KBM-7 (cell line): ENCODE results near the gene PNLIP.

Source experiments
- DNase-seq: peaks from one replicate; pipeline ENCODE4 v3.0.0-alpha.2; 2015
- in situ Hi-C: fragments of 300-500 bp; cut with MboI; formaldehyde crosslinking; loops from 2 replicates; pipeline ENCODE4 v1.14.3; 2020; ENCODE audit warnings: low sequenced_read_pairs, low pct_unique_long_range_greater_than_20kb, mixed read lengths

Gene PNLIP

DNA sequence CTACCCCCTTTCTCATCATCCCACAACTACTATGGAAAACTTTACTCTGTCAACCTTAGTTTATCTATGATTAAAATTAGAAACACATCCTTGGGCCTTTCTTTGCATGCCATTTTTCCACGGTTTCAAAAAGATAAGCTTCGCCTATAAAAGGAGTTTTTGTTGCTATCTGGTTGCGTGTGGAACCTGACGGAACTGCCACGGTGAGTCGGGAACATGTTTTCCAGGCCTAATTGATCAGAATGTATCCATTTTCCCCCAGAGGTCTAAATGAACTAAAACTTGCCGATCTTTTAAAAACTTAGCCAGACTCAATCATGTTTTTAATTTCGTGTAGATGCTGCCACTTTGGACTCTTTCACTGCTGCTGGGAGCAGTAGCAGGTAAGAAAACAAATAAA is at the start of gene PNLIP:
Gene PNLIP, plus strand, starts transcription at position 176 of the 400 bp plus-strand sequence. Its CDS starts 162 bp downstream, at position 338.
- in situ Hi-C loops: no loop called here
- no peak for DNase-seq

DNA sequence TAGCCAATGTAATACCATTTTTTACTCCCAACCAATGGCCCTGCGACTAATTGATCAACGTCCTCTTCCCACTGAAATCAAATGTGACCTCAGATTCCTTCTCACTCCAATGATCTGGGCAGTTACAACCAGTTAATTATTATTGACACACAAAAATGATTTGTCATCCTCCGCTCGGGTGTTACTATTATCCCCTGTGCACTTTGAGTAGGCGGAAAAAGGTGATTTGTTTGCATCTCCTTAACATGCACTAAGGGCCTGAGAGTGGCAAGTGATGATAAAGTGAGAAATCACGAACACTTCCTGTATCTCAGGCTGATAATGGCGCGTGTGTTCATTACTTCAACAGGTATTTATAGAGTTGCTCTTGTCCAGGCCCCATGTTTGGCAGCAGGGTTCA is 40.9 kb upstream of the PNLIP start:
- no peak for DNase-seq
- in situ Hi-C loops: no loop called here

- DNase-seq: no peak
- in situ Hi-C loops: no loop called here
Observed at GRCh38 chr10:116510565-116510964, 35.2 kb upstream of the PNLIP start.

DNA sequence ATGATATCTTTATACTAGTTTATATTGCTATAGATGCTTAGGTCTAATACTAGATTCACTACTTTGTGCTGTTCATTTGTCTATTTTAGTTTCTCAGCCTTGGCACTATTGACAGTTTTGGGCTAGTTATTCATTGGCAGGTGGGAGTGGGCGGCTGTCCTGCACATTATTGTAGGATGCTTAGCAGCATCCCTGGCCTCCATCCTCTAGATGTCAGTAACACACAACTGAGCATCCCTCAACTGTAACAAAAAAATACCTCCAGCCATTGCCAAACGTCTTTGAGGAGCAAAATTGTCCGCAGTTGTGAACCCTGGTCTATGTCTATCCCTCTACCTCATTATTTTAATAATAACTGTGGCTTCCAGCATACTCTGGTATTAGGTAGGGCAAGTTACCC is 34.4 kb upstream of the PNLIP start:
- in situ Hi-C loops: no loop called here
- DNase-seq: no peak

DNA sequence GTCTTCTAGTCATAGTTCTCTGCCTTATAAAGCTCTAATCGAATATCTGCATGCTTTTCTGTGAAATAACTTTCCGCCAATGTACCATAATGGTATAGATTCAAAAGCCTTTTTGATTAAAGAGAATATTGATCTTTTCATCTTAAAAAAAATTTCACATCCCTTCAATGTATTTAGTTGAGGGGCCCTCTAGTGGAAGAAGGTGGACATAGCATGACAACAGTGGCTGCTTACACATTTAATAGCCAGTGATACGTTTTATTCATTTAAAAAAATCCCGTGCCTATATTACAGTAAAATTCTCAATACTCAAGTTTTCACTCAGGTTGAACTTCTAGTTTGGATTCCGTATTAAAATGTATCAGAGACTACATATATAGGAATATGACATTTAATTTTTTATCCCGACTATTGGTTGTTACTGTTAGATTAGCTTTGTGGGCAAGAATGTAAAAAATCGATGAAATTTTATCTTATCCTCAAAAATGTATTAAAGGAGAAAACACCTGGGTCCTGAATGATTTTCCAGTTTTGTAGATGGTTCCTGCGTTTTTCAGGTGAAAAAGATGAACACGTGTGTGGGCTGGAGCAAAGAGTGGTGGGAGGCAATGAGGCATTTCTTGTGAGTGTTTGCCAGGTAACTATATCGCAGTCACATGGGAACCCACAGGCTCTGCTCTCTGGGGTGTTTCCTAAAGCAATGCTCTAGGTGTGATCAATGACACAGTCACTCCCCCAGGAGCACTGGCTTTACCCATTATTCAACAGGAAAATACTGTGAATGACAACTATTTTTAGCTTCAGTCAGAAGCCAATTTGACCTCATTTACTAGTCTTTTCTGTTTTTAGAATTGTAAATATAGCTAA is 24.1 kb upstream of the PNLIP start:
- peak; percentile 21 for DNase-seq
- in situ Hi-C loops: no loop called here

DNA sequence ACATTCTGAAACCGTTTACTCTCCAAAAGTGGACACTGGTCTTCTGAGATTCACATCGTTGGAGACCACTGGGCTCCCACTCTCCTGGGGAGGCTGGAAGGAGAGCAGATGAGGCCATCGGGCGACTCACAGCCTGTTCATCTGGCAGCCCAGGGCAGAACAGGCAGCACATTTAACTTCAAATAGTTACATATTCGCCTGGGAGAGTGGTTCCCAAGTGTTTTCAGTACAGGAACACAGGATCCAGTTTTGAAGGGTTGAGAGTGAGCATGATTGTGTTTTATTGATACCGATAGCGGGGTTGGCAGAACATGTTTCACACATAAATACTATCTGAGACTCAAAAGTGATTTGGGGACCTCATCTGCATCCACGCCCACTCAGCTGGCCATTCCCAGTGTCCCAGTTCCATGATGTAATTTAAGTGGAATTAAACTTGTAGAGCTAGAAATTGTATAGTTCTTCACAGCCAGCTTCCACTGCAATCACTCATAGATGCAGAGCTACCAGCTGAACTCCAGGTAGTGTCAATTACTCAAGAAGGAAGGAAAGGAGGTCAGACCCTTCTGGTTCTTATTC is 22.8 kb upstream of the PNLIP start:
- in situ Hi-C loops: no loop called here

GRCh38 chr10:116524736-116525135 is 21.0 kb upstream of the PNLIP start:
- no peak for DNase-seq
- in situ Hi-C loops: no loop called here

More for the DNA sequence above, 22.8 kb upstream of the PNLIP start:
- no peak for DNase-seq

GRCh38 chr10:116526219-116526618 is 19.5 kb upstream of the PNLIP start:
- DNase-seq: no peak
- in situ Hi-C loops: no loop called here

DNA sequence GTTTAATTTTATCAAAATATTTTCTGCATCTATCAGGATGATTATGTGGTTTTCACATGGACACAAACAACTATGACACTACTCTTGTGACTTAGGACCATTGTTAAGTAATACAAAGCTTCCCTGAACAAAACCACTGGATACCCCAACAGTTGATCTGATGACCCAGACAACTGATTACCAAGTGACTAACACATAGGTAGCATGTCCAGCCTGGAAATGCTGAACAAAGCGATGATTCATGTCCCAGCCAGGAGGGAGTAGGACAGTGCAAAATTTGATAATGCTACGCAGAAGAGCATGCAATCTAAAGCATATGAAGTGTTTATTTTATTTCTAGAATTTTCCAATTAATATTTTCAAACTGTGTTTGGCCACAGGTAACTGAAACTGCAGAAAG is 8.9 kb upstream of the PNLIP start:
- in situ Hi-C loops: no loop called here
- no peak for DNase-seq

- in situ Hi-C loops: no loop called here
- DNase-seq: no peak
Observed at GRCh38 chr10:116538456-116538855, 7.3 kb upstream of the PNLIP start.

DNA sequence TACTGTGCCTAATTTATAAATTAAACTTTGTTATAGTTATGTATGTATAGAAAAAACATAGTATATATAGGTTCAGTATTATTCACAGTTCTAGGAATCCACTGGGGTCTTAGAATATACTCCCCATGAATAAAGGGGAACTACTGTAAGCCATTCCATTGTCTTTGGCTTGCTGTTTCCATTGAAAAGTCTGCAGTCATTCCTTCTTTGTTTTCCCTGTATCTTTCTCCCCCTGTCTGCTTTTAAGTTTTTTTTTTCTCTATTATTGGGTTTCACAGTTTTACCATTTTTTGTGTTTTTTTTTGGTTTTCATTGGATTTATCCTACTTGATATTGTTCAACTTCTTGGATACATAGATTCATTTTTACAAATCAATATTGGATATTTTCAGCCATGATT is 6.7 kb upstream of the PNLIP start:
- in situ Hi-C loops: no loop called here

DNA sequence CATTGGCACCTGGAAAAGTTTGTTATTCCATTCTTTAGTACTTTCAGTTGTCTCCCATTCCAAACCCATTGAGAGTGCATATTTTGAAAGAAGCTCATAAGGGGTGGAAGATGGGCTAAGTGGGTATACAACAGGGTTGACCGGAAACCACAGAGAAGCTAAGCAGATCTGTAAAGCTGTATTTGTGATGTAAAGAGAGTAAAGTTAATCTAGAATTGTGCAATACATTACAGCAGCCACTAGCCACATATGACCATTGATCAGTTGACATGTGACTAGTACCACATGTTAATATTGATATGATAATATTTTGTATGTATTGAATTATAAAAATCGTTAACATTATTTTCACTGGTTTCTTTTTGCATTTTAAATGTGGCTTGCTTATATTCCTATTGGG is 4.9 kb upstream of the PNLIP start:
- DNase-seq: no peak
- in situ Hi-C loops: no loop called here

More for the DNA sequence above, 6.7 kb upstream of the PNLIP start:
- no peak for DNase-seq

DNA sequence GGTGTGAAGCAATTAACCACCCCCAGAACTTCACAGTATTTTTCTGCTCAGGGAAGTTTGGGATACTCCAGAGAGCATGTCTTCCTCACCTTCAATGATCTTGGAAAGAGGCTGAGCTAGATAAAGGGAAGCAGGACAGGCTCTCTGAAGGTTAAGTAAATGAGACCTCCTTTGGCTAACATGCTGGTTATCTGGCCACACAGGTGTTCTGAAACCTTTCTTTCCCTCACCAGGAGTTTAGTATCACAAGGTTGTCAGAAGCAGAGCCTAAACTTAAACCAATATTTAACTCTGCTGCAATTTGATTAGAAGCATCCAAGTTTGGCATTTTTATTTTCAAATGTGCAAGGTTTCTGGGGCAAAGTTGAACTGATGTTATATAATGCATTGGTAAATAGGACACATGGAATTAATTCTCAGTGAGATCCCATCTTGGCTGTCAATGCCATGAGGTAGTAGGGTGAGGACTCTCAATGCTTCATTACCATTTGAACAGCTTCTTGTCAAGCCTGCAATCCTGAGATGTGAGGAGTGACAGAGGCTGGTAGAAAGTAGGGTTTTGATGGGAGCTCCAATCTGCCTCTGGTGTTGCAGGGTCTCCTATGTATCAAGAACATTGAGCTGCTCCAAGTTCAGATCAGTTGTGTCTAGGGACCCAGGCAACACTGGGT is 3.6 kb upstream of the PNLIP start:
- no peak for DNase-seq
- in situ Hi-C loops: no loop called here

DNA sequence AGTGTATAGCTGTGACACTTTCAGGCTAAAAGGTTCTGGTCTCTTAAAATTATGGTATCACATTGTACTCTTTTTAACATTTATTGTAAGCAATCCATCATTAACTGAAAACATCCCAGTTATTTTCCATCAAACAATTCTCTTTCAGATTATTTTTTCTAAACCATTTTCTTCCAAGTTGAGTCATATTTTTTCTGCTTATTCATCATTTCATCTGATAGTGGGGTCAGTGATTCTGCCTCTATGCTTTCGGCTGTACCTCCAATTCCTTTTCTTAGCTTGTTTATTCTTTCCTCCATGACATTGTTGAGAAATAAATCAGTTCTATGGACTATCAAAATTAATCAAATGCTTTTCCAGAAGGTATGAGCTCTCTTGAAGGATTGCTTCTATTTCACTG is 609 bp upstream of the PNLIP start:
- in situ Hi-C loops: no loop called here
- DNase-seq: no peak

DNA sequence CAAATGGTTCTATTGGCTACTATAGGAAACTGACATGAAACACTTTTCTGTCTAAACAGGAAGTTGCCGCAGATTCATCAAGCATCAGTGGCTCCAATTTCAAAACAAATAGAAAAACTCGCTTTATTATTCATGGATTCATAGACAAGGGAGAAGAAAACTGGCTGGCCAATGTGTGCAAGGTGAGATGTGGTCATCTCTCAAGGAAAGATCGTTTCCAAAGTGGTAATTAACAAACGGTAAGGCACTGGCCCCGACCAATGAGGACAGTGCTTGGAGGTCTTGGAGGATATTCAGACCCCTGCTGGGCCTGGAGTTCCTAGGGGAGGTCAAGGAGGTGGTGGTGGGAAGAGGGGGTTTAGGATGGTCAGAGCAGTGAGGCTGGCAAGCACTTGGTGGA is 2.6 kb downstream of the PNLIP start:
- in situ Hi-C loops: no loop called here
- DNase-seq: no peak

- no peak for DNase-seq
- in situ Hi-C loops: no loop called here
Observed at GRCh38 chr10:116553378-116553980, 7.7 kb downstream of the PNLIP start.

DNA sequence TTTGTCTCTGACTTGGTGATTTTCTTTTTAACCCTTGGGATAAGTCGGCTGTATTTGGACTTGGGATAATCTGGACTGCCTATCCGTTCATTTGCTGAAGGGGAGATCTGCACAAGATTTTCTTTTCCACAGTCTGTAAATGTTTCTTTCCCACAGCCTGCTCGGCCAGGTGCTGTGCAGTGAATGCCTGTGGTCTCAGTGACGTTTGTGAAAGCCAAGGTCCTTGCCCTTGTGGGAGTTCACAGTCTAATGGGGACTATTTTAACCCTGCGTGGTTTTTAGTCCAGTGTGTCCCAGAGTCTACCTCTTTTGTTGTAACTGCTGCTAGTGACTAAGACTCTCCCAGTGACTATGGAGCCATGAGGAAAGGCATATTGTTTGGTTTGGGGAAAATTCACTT is 8.9 kb downstream of the PNLIP start:
- in situ Hi-C loops: no loop called here

GRCh38 chr10:116555880-116556279 is 10.1 kb downstream of the PNLIP start:
- in situ Hi-C loops: no loop called here
- DNase-seq: no peak

More for the DNA sequence above, 8.9 kb downstream of the PNLIP start:
- DNase-seq: no peak

- in situ Hi-C loops: no loop called here
- DNase-seq: no peak
Observed at GRCh38 chr10:116557305-116557880, 11.7 kb downstream of the PNLIP start.

DNA sequence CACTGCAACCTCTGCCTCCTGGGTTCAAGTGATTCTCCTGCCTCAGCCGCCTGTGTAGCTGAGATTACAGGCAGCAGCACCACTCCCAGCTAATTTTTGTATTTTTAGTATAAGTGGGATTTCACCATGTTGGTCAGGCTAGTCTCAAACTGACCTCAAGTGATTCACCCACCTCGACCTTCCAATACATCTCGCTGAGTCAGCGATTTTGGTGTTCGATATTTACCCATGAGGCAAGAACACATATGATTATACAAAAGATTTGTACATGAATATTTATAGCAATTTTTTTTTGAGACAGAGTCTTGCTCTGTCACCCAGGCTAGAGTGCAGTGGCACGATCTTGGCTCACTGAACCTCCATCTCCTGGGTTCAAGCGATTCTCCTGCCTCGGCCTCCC is 19.8 kb downstream of the PNLIP start:
- in situ Hi-C loops: no loop called here

More for the DNA sequence above, 19.8 kb downstream of the PNLIP start:
- no peak for DNase-seq
